Natural killer cell (primary cell): ENCODE measurements around the gene ZNF444. TPM values are rescaled to one million over a fixed set of nuclear protein-coding genes. Genes with fewer than 3 reads are reported as not detected.
A peak's percentile ranks its signal among the peaks of the same experiment; 100 is the strongest.

Experiments
- ATAC-seq, 3 donors: fragments of 150-1000 bp in 2 of 3; fragments of 200-7000 bp in 1 of 3; cut with Tn5 transposase; 1 replicate in 1 of 3; 2 replicates in 2 of 3; pipeline ENCODE4 v1.10.0; 2021; ENCODE audit warnings: mild to moderate bottlenecking in 2 of 3, moderate library complexity in 2 of 3
- DNase-seq, 2 donors: peaks; one replicate each; pipeline versions ENCODE4 v3.0.0 to v3.0.0-alpha.2; 2013 to 2021; ENCODE audit warnings: mixed read lengths in 1 of 2
- H3K27ac ChIP-seq: one replicate; pipeline ENCODE4 v1.5.1; 2013; ENCODE audit warnings: mild to moderate bottlenecking, low read length
- H3K27me3 ChIP-seq: one replicate; pipeline ENCODE4 v1.6.1; 2013; ENCODE audit warnings: low read length; ENCODE audit not compliant: control insufficient read depth, insufficient read depth
- H3K36me3 ChIP-seq: one replicate; pipeline ENCODE4 v1.6.1; 2013; ENCODE audit warnings: low read length; ENCODE audit not compliant: control insufficient read depth, insufficient read depth
- H3K4me1 ChIP-seq: one replicate; pipeline ENCODE4 v1.6.1; 2013; ENCODE audit warnings: low read length; ENCODE audit not compliant: control insufficient read depth, insufficient read depth
- H3K4me3 ChIP-seq: one replicate; pipeline ENCODE4 v1.5.1; 2013; ENCODE audit warnings: low read length
- H3K9me3 ChIP-seq: one replicate; pipeline ENCODE4 v1.6.1; 2013; ENCODE audit warnings: low read length; ENCODE audit not compliant: control insufficient read depth, insufficient read depth
- H3K27ac Mint-ChIP-seq, 2 donors: one replicate each; pipeline ENCODE4 v1.8.0; 2022; ENCODE audit warnings: mild to moderate bottlenecking in 2 of 2, mixed read lengths in 2 of 2, moderate library complexity in 1 of 2
- H3K27me3 Mint-ChIP-seq, 2 donors: one replicate each; pipeline ENCODE4 v1.8.0; 2022; ENCODE audit warnings: low read depth in 2 of 2, mixed read lengths in 2 of 2
- H3K36me3 Mint-ChIP-seq: one replicate; pipeline ENCODE4 v1.8.0; 2022; ENCODE audit warnings: mixed read lengths
- H3K4me1 Mint-ChIP-seq, 2 donors: one replicate each; pipeline ENCODE4 v1.8.0; 2022; ENCODE audit warnings: mixed read lengths in 2 of 2
- H3K4me3 Mint-ChIP-seq: one replicate; pipeline ENCODE4 v1.8.0; 2022; ENCODE audit warnings: mild to moderate bottlenecking, moderate library complexity, mixed read lengths
- H3K9me3 Mint-ChIP-seq, 2 donors: one replicate each; pipeline ENCODE4 v1.8.0; 2022; ENCODE audit warnings: mixed read lengths in 2 of 2
- WGBS: methylation state at CpG from one replicate; pipeline ENCODE4 v1.1.7; 2013; ENCODE audit warnings: missing lambda C conversion rate; ENCODE audit not compliant: insufficient coverage; 5-methylcytosine and 5-hydroxymethylcytosine counted together
- intact Hi-C: fragments of 100-400 bp; cut with micrococcal nuclease; formaldehyde crosslinking; loops from one replicate; pipeline ENCODE4 v1.14.2; 2022
- total RNA-seq, 4 donors: library from RNA; stranded (reverse); fragments of 120-200 nt in 1 of 4; gene quantifications; one replicate each; pipeline versions ENCODE4 v1.2.3 to v1.2.4, GENCODE V29; 2013 to 2022
- TF ChIP-seq, protein P1 (sequence below): fragments of 200-600 bp; IDR thresholded peaks from one replicate; pipeline ENCODE4 v1.8.0; 2022; ENCODE audit warnings: antibody characterized with exemption

Gene ZNF444
- total RNA-seq, 3 donors from 2014 or later (not counting 1 experiment from before 2014, with no cell fraction given): 14.5 to 21.9 (median 16.7) TPM

DNA sequence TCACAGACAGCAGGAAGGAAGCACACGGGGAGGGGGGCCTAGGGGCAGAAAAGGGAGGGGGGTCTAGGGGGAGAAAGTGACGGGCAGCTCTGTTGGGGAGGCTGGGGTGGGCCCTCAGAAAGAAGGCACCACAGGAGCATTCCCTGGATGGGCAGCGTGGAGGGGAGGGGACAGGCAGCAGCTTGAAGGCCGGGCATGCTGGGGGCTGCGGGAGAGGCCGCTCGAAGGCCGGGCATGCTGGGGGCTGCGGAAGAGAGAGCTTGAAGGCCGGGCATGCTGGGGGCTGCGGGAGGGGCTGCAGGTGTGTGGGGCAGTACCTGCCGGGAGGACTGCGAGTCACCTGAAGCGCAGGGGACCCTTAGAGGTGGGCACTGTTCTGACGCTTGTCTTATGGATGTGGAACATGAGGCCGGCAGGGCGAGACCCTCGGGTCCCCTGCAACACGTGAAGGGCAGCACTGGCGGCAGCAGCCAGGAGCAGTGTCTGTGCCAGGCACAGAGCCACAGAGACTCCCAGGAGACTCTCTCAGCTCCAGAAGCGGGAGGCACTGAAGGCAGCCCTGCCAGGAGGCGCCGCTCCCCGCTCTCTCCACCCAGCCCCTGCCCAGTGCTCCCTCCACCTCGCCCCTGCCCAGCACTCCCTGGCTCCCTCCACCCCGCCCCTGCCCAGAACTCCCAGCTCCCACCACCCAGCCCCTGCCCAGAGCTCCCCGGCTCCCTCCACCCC lies 33.3 kb upstream of the ZNF444 start:
- peak overlapping the region in 1 of 2 donors; percentile 86 for H3K27ac Mint-ChIP-seq
- WGBS: 81% methylated on average over 27 of the region's 27 CpGs
- intact Hi-C loops: loop anchor here (10.0 kb wide), 1 partner anchor 67 kb away; the partner anchor contains the start of gene GALP

DNA sequence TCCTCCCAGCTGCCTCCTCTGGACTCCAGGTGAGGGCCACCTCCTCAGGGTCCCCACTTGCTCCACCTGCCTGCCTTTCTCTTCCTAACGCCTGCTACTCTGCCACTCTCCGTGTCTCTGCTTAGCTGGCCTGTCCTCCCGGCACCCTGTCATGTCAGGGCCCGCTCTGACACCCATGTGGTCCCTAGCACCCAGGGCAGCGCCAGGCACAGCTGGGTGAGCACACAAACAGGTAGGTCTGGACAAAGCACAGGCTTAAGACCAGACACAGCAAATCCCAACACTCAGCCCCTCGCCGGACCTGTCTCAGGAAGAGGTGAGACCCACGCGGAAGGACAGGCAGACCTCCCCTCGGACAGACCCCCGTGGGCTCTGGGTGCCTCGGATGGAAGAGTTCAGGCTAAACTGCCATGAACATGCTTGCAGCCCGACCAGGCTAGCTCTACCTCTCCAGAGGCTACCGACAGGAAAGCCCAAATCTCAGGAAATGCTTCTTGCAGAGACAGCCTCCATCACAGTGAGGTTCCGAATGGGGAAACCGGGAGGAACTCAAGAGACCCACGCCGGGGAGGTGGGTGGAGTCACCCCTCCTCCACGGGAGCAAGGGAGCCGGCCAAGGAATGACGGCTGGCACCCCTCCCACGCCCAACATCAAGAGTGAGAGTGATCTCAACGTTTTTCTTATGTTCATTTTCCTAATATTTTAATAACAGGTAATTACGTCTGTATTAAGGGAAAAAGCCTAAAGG lies 32.5 kb upstream of the ZNF444 start:
- Mint-ChIP-seq H3K4me1 (peaks cover 44 to 59% of the 10 kb centered on the region in 2 donors), H3K9me3 (no peaks in the 10 kb centered on the region), H3K27ac (peak overlapping the region; percentile 18 to 86), H3K36me3 (no peaks in the 10 kb centered on the region), H3K27me3 (no peaks in the 10 kb centered on the region), H3K4me3 (peak overlapping the region; percentile 52)
- DNase-seq (no peak), ATAC-seq (no peak)
- intact Hi-C loops: loop anchor here (10.0 kb wide), 1 partner anchor 66 kb away; the partner anchor contains the start of gene GALP
- peaks cover 4% of the 10 kb centered on the region for H3K36me3 ChIP-seq
- no peak overlapping the region for H3K4me3 ChIP-seq
- no peak overlapping the region for H3K27ac ChIP-seq
- peaks cover 75% of the 10 kb centered on the region for H3K4me1 ChIP-seq
- 62% methylated on average over 22 of the region's 24 CpGs for WGBS
- TF ChIP-seq, protein P1, sequence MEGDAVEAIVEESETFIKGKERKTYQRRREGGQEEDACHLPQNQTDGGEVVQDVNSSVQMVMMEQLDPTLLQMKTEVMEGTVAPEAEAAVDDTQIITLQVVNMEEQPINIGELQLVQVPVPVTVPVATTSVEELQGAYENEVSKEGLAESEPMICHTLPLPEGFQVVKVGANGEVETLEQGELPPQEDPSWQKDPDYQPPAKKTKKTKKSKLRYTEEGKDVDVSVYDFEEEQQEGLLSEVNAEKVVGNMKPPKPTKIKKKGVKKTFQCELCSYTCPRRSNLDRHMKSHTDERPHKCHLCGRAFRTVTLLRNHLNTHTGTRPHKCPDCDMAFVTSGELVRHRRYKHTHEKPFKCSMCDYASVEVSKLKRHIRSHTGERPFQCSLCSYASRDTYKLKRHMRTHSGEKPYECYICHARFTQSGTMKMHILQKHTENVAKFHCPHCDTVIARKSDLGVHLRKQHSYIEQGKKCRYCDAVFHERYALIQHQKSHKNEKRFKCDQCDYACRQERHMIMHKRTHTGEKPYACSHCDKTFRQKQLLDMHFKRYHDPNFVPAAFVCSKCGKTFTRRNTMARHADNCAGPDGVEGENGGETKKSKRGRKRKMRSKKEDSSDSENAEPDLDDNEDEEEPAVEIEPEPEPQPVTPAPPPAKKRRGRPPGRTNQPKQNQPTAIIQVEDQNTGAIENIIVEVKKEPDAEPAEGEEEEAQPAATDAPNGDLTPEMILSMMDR: no peak
- H3K27me3 ChIP-seq: no peaks in the 10 kb centered on the region
- no peaks in the 10 kb centered on the region for H3K9me3 ChIP-seq

More for the DNA sequence above, 33.3 kb upstream of the ZNF444 start:
- H3K4me3 Mint-ChIP-seq: no peak overlapping the region
- peaks cover 4% of the 10 kb centered on the region for H3K36me3 ChIP-seq
- peaks cover 71% of the 10 kb centered on the region for H3K4me1 ChIP-seq
- H3K27me3 ChIP-seq: no peaks in the 10 kb centered on the region
- H3K36me3 Mint-ChIP-seq: no peaks in the 10 kb centered on the region
- ATAC-seq (no peak), DNase-seq (no peak)
- no peaks in the 10 kb centered on the region for H3K9me3 Mint-ChIP-seq
- no peak overlapping the region for H3K27ac ChIP-seq
- H3K9me3 ChIP-seq: no peaks in the 10 kb centered on the region
- no peaks in the 10 kb centered on the region for H3K27me3 Mint-ChIP-seq
- no peak overlapping the region for H3K4me3 ChIP-seq
- TF ChIP-seq, protein P1: no peak
- H3K4me1 Mint-ChIP-seq: peaks cover 38 to 58% of the 10 kb centered on the region in 2 donors

DNA sequence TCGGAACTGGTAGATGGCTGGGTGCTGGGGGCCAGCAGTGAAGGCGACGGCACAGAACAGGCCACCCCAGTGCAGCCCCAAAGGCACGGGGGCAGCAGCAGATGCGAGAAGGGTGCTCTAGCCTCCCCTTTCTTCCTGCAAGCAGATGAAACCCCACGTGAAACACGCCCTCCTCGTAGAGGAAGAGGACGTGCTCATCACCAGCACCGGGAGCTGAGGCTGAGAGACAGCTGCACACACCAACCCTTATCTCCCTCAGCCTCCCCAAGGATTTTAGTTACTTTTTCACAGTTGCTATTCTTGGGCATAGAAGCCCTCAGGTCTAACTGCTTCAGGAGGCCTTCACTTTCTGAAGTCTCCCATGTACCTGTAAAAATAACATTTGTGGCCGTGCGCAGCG lies 31.9 kb upstream of the ZNF444 start:
- no peak for DNase-seq
- TF ChIP-seq, protein P1: no peak
- H3K27ac Mint-ChIP-seq: peak overlapping the region in 1 of 2 donors; percentile 18
- H3K36me3 Mint-ChIP-seq: no peaks in the 10 kb centered on the region
- peaks cover 45 to 64% of the 10 kb centered on the region in 2 donors for H3K4me1 Mint-ChIP-seq
- no peak overlapping the region for H3K4me3 Mint-ChIP-seq
- WGBS: 51% methylated on average over 13 of the region's 13 CpGs
- Histone ChIP-seq H3K27me3 (no peaks in the 10 kb centered on the region), H3K9me3 (no peaks in the 10 kb centered on the region), H3K27ac (no peak overlapping the region), H3K36me3 (peaks cover 4% of the 10 kb centered on the region), H3K4me3 (no peak overlapping the region), H3K4me1 (peaks cover 81% of the 10 kb centered on the region)
- H3K9me3 Mint-ChIP-seq: no peaks in the 10 kb centered on the region
- no peaks in the 10 kb centered on the region for H3K27me3 Mint-ChIP-seq
- intact Hi-C loops: loop anchor here (10.0 kb wide), 1 partner anchor 66 kb away; the partner anchor contains the start of gene GALP
- no peak for ATAC-seq
